DOHH2 (cell line): ENCODE data around the gene POLN.
A peak's percentile ranks its signal among the peaks of the same experiment; 100 is the strongest.

Experiments used
- H3F3A ChIP-seq: fragments of 200-600 bp; sonication (generic), shearing (Covaris generic); 2 replicates; pipeline ENCODE4 v1.6.0; 2016; ENCODE audit warnings: antibody characterized with exemption, mild to moderate bottlenecking; ENCODE audit not compliant: control insufficient read depth, insufficient read depth
- H3K27ac ChIP-seq: fragments of 200-600 bp; sonication (generic); 2 replicates; pipeline ENCODE4 v1.5.1; 2014; ENCODE audit warnings: low read depth, mild to moderate bottlenecking, low read length, moderate library complexity
- H3K27me3 ChIP-seq: fragments of 200-600 bp; sonication (generic); 2 replicates; pipeline ENCODE4 v1.6.1; 2014; ENCODE audit warnings: mild to moderate bottlenecking, low read length, mixed read lengths; ENCODE audit not compliant: control insufficient read depth
- H3K36me3 ChIP-seq: fragments of 200-600 bp; sonication (generic); 2 replicates; pipeline ENCODE4 v1.6.1; 2014; ENCODE audit warnings: mild to moderate bottlenecking, low read length, moderate library complexity, mixed read lengths; ENCODE audit not compliant: control insufficient read depth
- H3K4me1 ChIP-seq: fragments of 200-600 bp; sonication (generic); 2 replicates; pipeline ENCODE4 v1.6.1; 2014; ENCODE audit warnings: mild to moderate bottlenecking, low read length, mixed read lengths; ENCODE audit not compliant: control insufficient read depth
- H3K4me2 ChIP-seq: fragments of 200-600 bp; sonication (generic); 2 replicates; pipeline ENCODE4 v1.6.0; 2014; ENCODE audit warnings: mild to moderate bottlenecking, low read length, moderate library complexity
- H3K4me3 ChIP-seq: fragments of 200-600 bp; sonication (generic); 2 replicates; pipeline ENCODE4 v1.5.1; 2014; ENCODE audit warnings: mild to moderate bottlenecking, low read length, mixed read lengths
- H3K79me2 ChIP-seq: fragments of 200-600 bp; sonication (generic); 2 replicates; pipeline ENCODE4 v1.6.1; 2014; ENCODE audit warnings: mild to moderate bottlenecking, low read length, mixed read lengths; ENCODE audit not compliant: control insufficient read depth
- H3K9me2 ChIP-seq: fragments of 200-600 bp; sonication (generic); replicated peaks from 2 replicates; pipeline ENCODE4 v1.6.1; 2014; ENCODE audit warnings: mild to moderate bottlenecking, low read length, mixed read lengths; ENCODE audit not compliant: control insufficient read depth
- H3K9me3 ChIP-seq: fragments of 200-600 bp; sonication (generic); 2 replicates; pipeline ENCODE4 v1.6.1; 2014; ENCODE audit warnings: antibody characterized with exemption, low read length, mixed read lengths; ENCODE audit not compliant: control insufficient read depth, insufficient read depth
- H4K20me1 ChIP-seq: fragments of 200-600 bp; sonication (generic); 2 replicates; pipeline ENCODE4 v1.6.0; 2014; ENCODE audit warnings: low read depth, mild to moderate bottlenecking, antibody characterized with exemption, low read length, moderate library complexity; ENCODE audit not compliant: control insufficient read depth, insufficient read depth
- CTCF ChIP-seq: fragments of 200-600 bp; sonication (generic); IDR thresholded peaks from one replicate; pipeline ENCODE4 v1.5.1; 2014; ENCODE audit warnings: antibody characterized with exemption, mild to moderate bottlenecking, low read depth, low read length; ENCODE audit not compliant: poor library complexity, severe bottlenecking
- EZH2phosphoT487 ChIP-seq: fragments of 200-600 bp; sonication (generic); IDR thresholded peaks from 2 replicates; pipeline ENCODE4 v1.6.1; 2017; ENCODE audit warnings: borderline replicate concordance, mild to moderate bottlenecking, antibody characterized with exemption, low read length, moderate library complexity, mixed read lengths

Gene POLN

GRCh38 chr4:2284161-2284933, 42.4 kb upstream of the POLN start:
- no peaks in the 10 kb centered on the region for H3K9me2 ChIP-seq
- no peaks in the 10 kb centered on the region; the same call in 1 of the 2 replicates for H3K27me3 ChIP-seq
- no peaks in the 10 kb centered on the region for H3K36me3 ChIP-seq
- H3K79me2 ChIP-seq = no peaks in the 10 kb centered on the region
- peaks cover 14% of the 10 kb centered on the region for H3K4me1 ChIP-seq
- TF ChIP-seq CTCF = no peak
- no peak for TF ChIP-seq EZH2phosphoT487
- H3K9me3 ChIP-seq = no peaks in the 10 kb centered on the region
- no peaks in the 10 kb centered on the region for H3F3A ChIP-seq
- no peak overlapping the region for H3K4me2 ChIP-seq
- H4K20me1 ChIP-seq = no peaks in the 10 kb centered on the region
- H3K4me3 ChIP-seq = no peak overlapping the region
- H3K27ac ChIP-seq = no peak overlapping the region

- Histone ChIP-seq H3K9me3 (no peaks in the 10 kb centered on the region), H3K9me2 (no peaks in the 10 kb centered on the region), H3K27me3 (no peaks in the 10 kb centered on the region; the same call in 1 of the 2 replicates), H3K4me2 (no peak overlapping the region), H4K20me1 (no peaks in the 10 kb centered on the region), H3K36me3 (no peaks in the 10 kb centered on the region), H3F3A (no peaks in the 10 kb centered on the region), H3K79me2 (no peaks in the 10 kb centered on the region), H3K4me1 (peaks cover 14% of the 10 kb centered on the region), H3K27ac (no peak overlapping the region), H3K4me3 (no peak overlapping the region)
- TF ChIP-seq EZH2phosphoT487 (no peak), CTCF (no peak)
These were observed 41.3 kb upstream of the POLN start for GRCh38 chr4:2283199-2283711.

- peak overlapping the region; percentile 49 for H3K4me2 ChIP-seq
These were observed 39.8 kb upstream of the POLN start for GRCh38 chr4:2281575-2282343.

More at GRCh38 chr4:2281575-2282343, 39.8 kb upstream of the POLN start:
- Histone ChIP-seq H3F3A (no peaks in the 10 kb centered on the region), H3K79me2 (no peaks in the 10 kb centered on the region), H3K9me2 (no peaks in the 10 kb centered on the region), H3K4me1 (peaks cover 14% of the 10 kb centered on the region), H4K20me1 (no peaks in the 10 kb centered on the region), H3K36me3 (no peaks in the 10 kb centered on the region), H3K9me3 (no peaks in the 10 kb centered on the region), H3K27me3 (no peaks in the 10 kb centered on the region; the same call in 1 of the 2 replicates), H3K4me3 (peak overlapping the region; percentile 24; the same call in 1 of the 2 replicates), H3K27ac (peak overlapping the region; percentile 22)
- peak; percentile 36 for TF ChIP-seq CTCF
- TF ChIP-seq EZH2phosphoT487 = no peak
